Effector memory CD8-positive, alpha-beta T cell (primary cell): ENCODE data around the gene ISG20L2.
A peak's percentile ranks its signal among the peaks of the same experiment; 100 is the strongest.

Experiments used
- ATAC-seq: fragments of 150-1000 bp; cut with Tn5 transposase; replicated peaks from 2 replicates; pipeline ENCODE4 v1.10.0; 2021; ENCODE audit warnings: mild to moderate bottlenecking, moderate library complexity
- DNase-seq, 3 experiments: peaks; one replicate each; pipeline ENCODE4 v3.0.0; 2021
- H3K27ac Mint-ChIP-seq, 2 donors: one replicate each; pipeline ENCODE4 v1.8.0; 2022; ENCODE audit warnings: mild to moderate bottlenecking in 2 of 2, mixed read lengths in 2 of 2, moderate library complexity in 2 of 2
- H3K27me3 Mint-ChIP-seq, 2 donors: one replicate each; pipeline ENCODE4 v1.8.0; 2022; ENCODE audit warnings: mixed read lengths in 2 of 2
- H3K36me3 Mint-ChIP-seq: one replicate; pipeline ENCODE4 v1.8.0; 2022; ENCODE audit warnings: mild to moderate bottlenecking, moderate library complexity, mixed read lengths; ENCODE audit not compliant: insufficient read depth
- H3K4me1 Mint-ChIP-seq, 2 donors: one replicate each; pipeline ENCODE4 v1.8.0; 2022; ENCODE audit warnings: low read depth in 2 of 2, mixed read lengths in 2 of 2
- H3K4me3 Mint-ChIP-seq, 2 donors: one replicate each; pipeline ENCODE4 v1.8.0; 2022; ENCODE audit warnings: mild to moderate bottlenecking in 2 of 2, mixed read lengths in 2 of 2, moderate library complexity in 2 of 2
- H3K9me3 Mint-ChIP-seq, 2 donors: one replicate each; pipeline ENCODE4 v1.8.0; 2022; ENCODE audit warnings: mixed read lengths in 2 of 2

ISG20L2 gene

DNA sequence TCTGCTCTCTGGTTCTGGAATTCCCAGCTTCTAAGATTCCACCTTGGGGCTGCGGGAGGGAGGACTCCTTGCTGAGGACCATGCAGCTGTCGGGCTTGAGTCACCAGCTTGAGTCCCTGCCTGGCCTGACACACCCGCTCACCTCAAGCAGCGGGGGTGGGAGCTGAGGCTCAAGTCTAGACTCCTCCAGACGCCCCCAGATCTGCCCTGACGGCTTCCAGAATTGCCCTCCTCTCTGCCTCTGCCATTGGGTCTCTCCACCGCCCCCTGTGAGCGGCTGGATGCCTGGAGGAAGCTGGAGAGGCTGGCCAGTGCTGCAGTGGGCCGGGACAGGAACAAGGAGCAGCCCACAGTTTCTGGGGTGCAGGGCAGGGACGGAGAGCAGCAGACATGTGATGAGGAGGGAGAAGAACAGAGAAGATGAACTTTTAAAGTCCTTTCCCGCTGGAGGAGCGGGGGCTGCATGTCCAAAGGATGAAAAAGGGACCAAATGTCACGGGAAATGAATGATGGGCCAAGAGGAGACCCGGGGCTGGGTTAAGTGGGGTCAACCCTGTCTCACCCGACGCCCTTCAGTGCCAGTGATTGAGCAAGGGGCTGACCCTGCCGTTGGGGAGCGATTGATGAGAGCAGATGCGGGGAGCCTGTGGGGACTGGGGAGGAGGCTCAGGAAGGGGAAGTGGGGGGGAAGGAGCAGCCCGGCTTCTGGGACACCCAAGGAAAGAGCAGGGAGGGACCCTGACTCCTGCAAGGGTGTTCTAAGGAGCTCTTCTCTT is 36.7 kb downstream of the ISG20L2 start:
- ATAC-seq (no peak), DNase-seq (no peak)
- peaks cover 65 to 81% of the 10 kb centered on the region in 2 donors for H3K27me3 Mint-ChIP-seq
- H3K9me3 Mint-ChIP-seq = no peaks in the 10 kb centered on the region
- H3K27ac Mint-ChIP-seq = no peak overlapping the region
- peaks cover 19 to 20% of the 10 kb centered on the region in 2 donors for H3K4me1 Mint-ChIP-seq
- no peaks in the 10 kb centered on the region for H3K36me3 Mint-ChIP-seq
- no peak overlapping the region for H3K4me3 Mint-ChIP-seq

DNA sequence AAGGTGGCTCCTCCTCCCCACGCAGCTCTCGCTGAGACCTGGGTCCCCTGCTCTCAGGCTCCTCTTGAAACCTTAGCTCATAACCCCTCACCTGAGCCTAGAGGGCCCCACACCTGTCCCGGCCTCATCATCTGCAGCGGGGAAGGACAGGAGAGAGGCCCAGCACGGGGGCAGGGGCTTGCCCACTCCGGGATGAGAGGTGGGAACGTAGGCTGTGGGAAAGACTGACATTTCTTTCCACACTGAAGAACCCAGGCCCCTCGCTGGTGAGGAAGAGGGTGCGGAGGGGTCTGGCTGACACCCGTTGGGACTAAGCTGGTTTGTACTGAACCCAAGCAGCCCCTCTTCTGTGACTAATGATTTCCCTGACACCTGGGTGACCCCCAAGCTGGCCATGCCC is 37.4 kb downstream of the ISG20L2 start:
- H3K36me3 Mint-ChIP-seq = no peaks in the 10 kb centered on the region
- H3K4me3 Mint-ChIP-seq = no peak overlapping the region
- DNase-seq (no peak), ATAC-seq (no peak)
- no peaks in the 10 kb centered on the region for H3K9me3 Mint-ChIP-seq
- no peak overlapping the region for H3K27ac Mint-ChIP-seq
- H3K27me3 Mint-ChIP-seq = peaks cover 59 to 74% of the 10 kb centered on the region in 2 donors
- peaks cover 19 to 20% of the 10 kb centered on the region in 2 donors for H3K4me1 Mint-ChIP-seq

DNA sequence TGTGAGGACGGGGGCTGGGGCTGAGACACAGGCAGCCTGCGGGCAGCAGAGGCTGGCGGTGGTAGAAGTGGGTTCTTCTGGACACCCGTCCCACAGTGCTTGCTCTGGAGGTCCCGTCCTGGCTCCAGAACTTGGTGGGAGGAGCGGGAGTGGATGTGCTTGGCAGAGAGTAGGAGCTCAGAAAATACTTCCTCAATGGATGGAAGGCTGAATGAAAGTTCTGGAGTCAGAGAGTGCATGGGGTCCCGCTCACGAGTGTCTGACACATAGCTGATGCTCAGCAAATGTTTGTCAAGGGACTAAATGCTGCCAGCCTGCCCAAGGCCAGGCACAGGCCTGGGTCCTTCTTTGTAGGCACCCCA is 37.9 kb downstream of the ISG20L2 start:
- peaks cover 19 to 20% of the 10 kb centered on the region in 2 donors for H3K4me1 Mint-ChIP-seq
- DNase-seq (no peak), ATAC-seq (no peak)
- H3K27me3 Mint-ChIP-seq = peaks cover 59 to 74% of the 10 kb centered on the region in 2 donors
- H3K4me3 Mint-ChIP-seq = no peak overlapping the region
- H3K36me3 Mint-ChIP-seq = no peaks in the 10 kb centered on the region
- no peak overlapping the region for H3K27ac Mint-ChIP-seq
- H3K9me3 Mint-ChIP-seq = no peaks in the 10 kb centered on the region

- H3K9me3 Mint-ChIP-seq = no peaks in the 10 kb centered on the region
- DNase-seq = no peak
- H3K4me3 Mint-ChIP-seq = no peak overlapping the region
- H3K27ac Mint-ChIP-seq = peak overlapping the region in 1 of 2 donors; percentile 1
- peaks cover 19 to 20% of the 10 kb centered on the region in 2 donors for H3K4me1 Mint-ChIP-seq
- H3K36me3 Mint-ChIP-seq = no peaks in the 10 kb centered on the region
- no peak for ATAC-seq
- peaks cover 59 to 80% of the 10 kb centered on the region in 2 donors for H3K27me3 Mint-ChIP-seq
Measured at GRCh38 chr1:156689953-156690674, 38.5 kb downstream of the ISG20L2 start.

DNA sequence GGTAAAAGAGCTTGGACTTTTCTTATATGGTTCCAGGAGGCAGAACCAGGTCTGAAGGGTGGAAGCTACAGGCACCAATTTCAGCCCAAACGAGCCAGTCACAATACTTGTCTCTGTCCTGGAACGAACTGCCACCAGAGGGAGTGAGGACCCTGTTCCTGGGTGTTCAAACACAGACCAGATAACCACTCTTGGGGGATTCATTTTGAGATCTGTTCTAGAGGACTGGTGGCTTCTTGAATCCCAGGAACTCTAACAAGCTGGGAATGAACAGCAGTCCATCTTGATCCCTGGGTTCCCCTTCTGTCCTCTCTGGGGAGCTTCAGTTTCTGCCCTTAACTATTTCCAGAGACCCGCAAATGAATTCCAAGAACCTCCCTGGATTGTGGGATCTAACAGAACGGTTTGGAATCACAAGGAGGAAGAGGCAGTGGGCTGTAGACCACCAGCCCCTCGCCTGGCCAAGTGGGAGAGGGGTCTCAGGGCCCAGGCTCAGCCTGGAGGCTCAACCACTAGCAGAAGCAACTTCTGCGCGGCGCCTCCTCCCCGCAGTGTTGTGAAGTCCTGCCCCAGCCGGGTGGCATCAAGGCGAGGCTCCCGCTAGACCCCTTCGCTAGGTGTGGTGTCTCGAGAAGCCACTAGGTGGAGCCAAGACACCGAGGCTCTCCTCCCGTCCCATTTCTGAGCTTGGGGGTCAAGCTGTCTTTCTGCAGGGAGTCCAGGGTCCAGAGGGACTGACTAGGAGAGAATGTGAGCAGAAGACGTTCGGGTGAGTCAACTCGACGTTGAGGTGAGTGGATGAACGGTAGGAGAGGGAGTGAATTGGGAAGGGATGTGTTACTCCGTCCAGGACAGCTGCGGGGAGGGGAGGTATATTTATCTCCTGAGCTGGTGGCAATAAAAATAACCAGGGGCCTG is 39.3 kb downstream of the ISG20L2 start:
- no peaks in the 10 kb centered on the region for H3K9me3 Mint-ChIP-seq
- H3K27me3 Mint-ChIP-seq = peaks cover 60 to 80% of the 10 kb centered on the region in 2 donors
- H3K27ac Mint-ChIP-seq = peak overlapping the region in 1 of 2 donors; percentile 1
- peak; percentile 72 to 74 (median 72) for DNase-seq
- H3K4me1 Mint-ChIP-seq = peaks cover 20% of the 10 kb centered on the region in 2 donors
- ATAC-seq = peak; percentile 98
- peaks cover 4% of the 10 kb centered on the region for H3K36me3 Mint-ChIP-seq
- peak overlapping the region in 1 of 2 donors; percentile 20 for H3K4me3 Mint-ChIP-seq

GRCh38 chr1:156684227-156684782 is 44.3 kb downstream of the ISG20L2 start:
- Mint-ChIP-seq H3K4me3 (no peak overlapping the region), H3K27ac (no peak overlapping the region), H3K36me3 (peaks cover 8% of the 10 kb centered on the region), H3K4me1 (peaks cover under 1 to 5% of the 10 kb centered on the region in 2 donors), H3K27me3 (peaks cover 55 to 79% of the 10 kb centered on the region in 2 donors), H3K9me3 (no peaks in the 10 kb centered on the region)
- ATAC-seq (peak; percentile 48), DNase-seq (no peak)

DNA sequence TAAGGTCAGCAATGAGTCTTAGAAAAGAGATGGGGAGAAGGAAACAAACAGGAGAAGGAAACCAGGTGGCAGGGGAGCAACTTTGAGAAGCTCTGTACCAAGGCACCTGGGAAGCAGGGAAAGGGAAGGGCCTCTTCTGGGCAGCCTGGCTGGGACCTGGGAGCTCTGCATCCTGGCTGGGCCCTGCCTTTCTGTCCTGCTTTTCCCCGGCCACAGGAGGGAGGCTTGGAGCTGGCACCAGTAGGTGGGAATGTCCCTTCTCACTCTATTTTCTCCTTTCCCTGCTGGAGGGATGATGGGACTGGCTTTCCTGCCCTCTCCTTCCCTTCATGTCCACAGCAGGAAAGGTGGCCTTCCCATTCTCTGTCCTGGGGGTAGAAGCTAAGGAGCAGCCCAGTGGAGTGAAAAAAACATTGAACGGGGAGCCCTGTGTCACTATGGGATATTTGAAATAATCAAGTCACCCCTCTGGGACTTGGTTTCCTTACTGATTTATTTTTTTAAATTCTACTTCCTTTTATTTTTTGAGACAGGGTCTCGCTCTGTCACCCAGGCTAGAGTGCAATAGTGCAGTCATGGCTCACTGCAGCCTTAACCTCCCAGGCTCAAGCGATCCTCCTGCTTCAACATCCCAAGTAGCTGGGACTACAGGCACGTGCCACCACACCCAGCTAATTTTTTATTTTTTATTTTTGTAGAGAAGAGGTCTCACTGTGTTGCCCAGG is 46.2 kb downstream of the ISG20L2 start:
- peaks cover 62 to 85% of the 10 kb centered on the region in 2 donors for H3K27me3 Mint-ChIP-seq
- H3K36me3 Mint-ChIP-seq = peaks cover 8% of the 10 kb centered on the region
- H3K27ac Mint-ChIP-seq = no peak overlapping the region
- no peaks in the 10 kb centered on the region for H3K9me3 Mint-ChIP-seq
- ATAC-seq (no peak), DNase-seq (no peak)
- H3K4me1 Mint-ChIP-seq = peaks cover 5 to 11% of the 10 kb centered on the region in 2 donors
- no peak overlapping the region for H3K4me3 Mint-ChIP-seq

DNA sequence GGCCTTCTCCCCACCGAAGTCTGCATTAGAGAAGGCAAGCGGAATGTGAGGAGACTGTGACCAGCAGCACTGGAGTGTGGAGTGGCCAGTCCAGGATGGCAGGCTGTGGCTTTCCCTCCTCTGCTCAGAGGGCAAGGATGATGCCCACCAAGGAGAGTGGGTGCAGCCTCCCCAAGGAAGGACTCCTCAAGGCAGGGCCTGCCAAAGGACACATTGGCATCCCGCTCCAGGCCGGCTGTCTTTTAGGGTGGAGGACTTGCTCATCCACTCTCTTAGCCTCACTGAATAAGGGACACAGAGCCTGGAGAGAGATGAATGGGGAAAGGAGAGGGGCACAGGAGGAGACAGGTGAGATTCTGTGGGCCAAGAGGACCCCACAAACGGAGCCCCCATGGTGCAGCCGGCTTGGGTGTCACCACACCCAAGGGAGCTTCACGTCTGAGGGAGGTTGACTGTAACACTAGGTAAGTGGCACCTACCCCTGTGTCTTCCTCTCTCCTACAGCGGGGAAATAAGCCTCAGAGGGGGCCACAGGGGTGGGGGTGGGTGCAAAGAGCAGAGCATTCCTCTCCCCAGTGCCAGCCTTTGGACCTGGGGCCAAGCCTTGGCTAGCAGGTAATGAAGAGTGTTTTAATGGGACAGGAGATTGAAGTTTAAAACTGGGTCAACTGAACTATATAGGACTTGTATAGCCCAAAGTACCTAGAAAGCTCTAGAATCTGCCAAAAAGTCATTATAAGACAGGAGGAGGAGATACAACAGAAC is 47.2 kb downstream of the ISG20L2 start:
- Mint-ChIP-seq H3K4me3 (no peak overlapping the region), H3K27ac (no peak overlapping the region), H3K36me3 (peaks cover 8% of the 10 kb centered on the region), H3K4me1 (peaks cover 5 to 16% of the 10 kb centered on the region in 2 donors), H3K27me3 (peaks cover 67 to 92% of the 10 kb centered on the region in 2 donors), H3K9me3 (no peaks in the 10 kb centered on the region)
- ATAC-seq = no peak
- DNase-seq = no peak

DNA sequence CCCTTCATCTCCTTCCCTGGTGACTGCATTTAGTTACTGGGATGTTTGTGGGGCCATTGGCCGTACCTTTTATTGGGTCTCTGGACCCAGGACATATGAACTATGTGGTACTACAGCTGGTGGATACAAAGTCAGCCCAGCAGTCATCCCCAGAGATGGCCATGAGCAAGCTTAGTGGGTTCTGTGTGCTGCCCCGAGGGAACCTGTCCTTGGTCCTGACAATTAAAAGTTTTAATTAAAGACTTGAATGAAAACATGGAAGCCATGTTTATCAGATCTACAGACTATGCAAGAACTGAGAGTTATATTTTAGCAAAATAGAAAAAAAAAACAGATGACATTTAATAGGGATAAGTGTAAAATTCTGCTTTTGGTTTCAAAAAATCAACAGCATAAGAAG is 48.5 kb downstream of the ISG20L2 start:
- H3K27me3 Mint-ChIP-seq = peaks cover 73 to 95% of the 10 kb centered on the region in 2 donors

GRCh38 chr1:156677616-156678596 is 50.7 kb downstream of the ISG20L2 start:
- no peak overlapping the region for H3K27ac Mint-ChIP-seq
- H3K4me3 Mint-ChIP-seq = peak overlapping the region in 1 of 2 donors; percentile 54
- DNase-seq (no peak), ATAC-seq (peak; percentile 14)
- H3K9me3 Mint-ChIP-seq = no peaks in the 10 kb centered on the region
- H3K4me1 Mint-ChIP-seq = peaks cover 5 to 11% of the 10 kb centered on the region in 2 donors
- peaks cover 3% of the 10 kb centered on the region for H3K36me3 Mint-ChIP-seq
- H3K27me3 Mint-ChIP-seq = peaks cover 79 to 95% of the 10 kb centered on the region in 2 donors

More for the DNA sequence above, 48.5 kb downstream of the ISG20L2 start:
- DNase-seq = no peak
- no peak overlapping the region for H3K4me3 Mint-ChIP-seq
- no peak overlapping the region for H3K27ac Mint-ChIP-seq
- no peaks in the 10 kb centered on the region for H3K9me3 Mint-ChIP-seq
- peaks cover 8% of the 10 kb centered on the region for H3K36me3 Mint-ChIP-seq
- peaks cover 5 to 16% of the 10 kb centered on the region in 2 donors for H3K4me1 Mint-ChIP-seq
- ATAC-seq = no peak
